Nephron progenitor cell (in vitro differentiated cells): ENCODE data around the gene SRRM1.
"Not testable (repeated sequence)": the region's sequence is repeated elsewhere in the genome, so short reads cannot be mapped to it uniquely, and the experiment has no call there.

Source experiments
- DNase-seq: peaks from one replicate; pipeline ENCODE4 v3.0.0; 2021
- H3K27ac Mint-ChIP-seq: 2 replicates; pipeline ENCODE4 v1.8.0; 2021; ENCODE audit warnings: mild to moderate bottlenecking, moderate library complexity, mixed read lengths
- H3K27me3 Mint-ChIP-seq: 2 replicates; pipeline ENCODE4 v1.8.0; 2021; ENCODE audit warnings: mild to moderate bottlenecking, low read depth, mixed read lengths; ENCODE audit not compliant: poor library complexity
- H3K36me3 Mint-ChIP-seq: 2 replicates; pipeline ENCODE4 v1.8.0; 2021; ENCODE audit warnings: low read depth, mixed read lengths
- H3K4me1 Mint-ChIP-seq: 2 replicates; pipeline ENCODE4 v1.8.0; 2021; ENCODE audit warnings: mixed read lengths
- H3K4me3 Mint-ChIP-seq: 2 replicates; pipeline ENCODE4 v1.8.0; 2021; ENCODE audit warnings: mild to moderate bottlenecking, moderate library complexity, mixed read lengths
- H3K9me3 Mint-ChIP-seq: 2 replicates; pipeline ENCODE4 v1.8.0; 2021; ENCODE audit warnings: mild to moderate bottlenecking, moderate library complexity, mixed read lengths
- CTCF ChIP-seq: fragments of 200-600 bp; sonication (generic); IDR thresholded peaks from 2 replicates; pipeline ENCODE4 v1.5.0; 2021; ENCODE audit warnings: antibody characterized with exemption

The SRRM1 gene

GRCh38 chr1:24715658-24716057 lies 72.6 kb downstream of the SRRM1 start:
- Mint-ChIP-seq H3K4me3 (no peak overlapping the region), H3K36me3 (no peaks in the 10 kb centered on the region), H3K27me3 (peaks cover 5% of the 10 kb centered on the region), H3K27ac (no peak overlapping the region), H3K9me3 (peaks cover 2% of the 10 kb centered on the region), H3K4me1 (no peaks in the 10 kb centered on the region)
- no peak for TF ChIP-seq CTCF
- DNase-seq: no peak

GRCh38 chr1:24717887-24718650 lies 75.0 kb downstream of the SRRM1 start:
- Mint-ChIP-seq H3K36me3 (no peaks in the 10 kb centered on the region), H3K9me3 (peaks cover 9% of the 10 kb centered on the region), H3K4me3 (no peak overlapping the region), H3K27ac (no peak overlapping the region), H3K27me3 (no peaks in the 10 kb centered on the region), H3K4me1 (peaks cover 10% of the 10 kb centered on the region)
- no peak for TF ChIP-seq CTCF
- no peak for DNase-seq

GRCh38 chr1:24720152-24720551 lies 77.0 kb downstream of the SRRM1 start:
- DNase-seq: no peak
- peaks cover 22% of the 10 kb centered on the region for H3K4me1 Mint-ChIP-seq
- TF ChIP-seq CTCF: no peak
- H3K27ac Mint-ChIP-seq: no peak overlapping the region
- H3K4me3 Mint-ChIP-seq: no peak overlapping the region
- no peaks in the 10 kb centered on the region for H3K36me3 Mint-ChIP-seq
- H3K27me3 Mint-ChIP-seq: no peaks in the 10 kb centered on the region
- H3K9me3 Mint-ChIP-seq: peaks cover 9% of the 10 kb centered on the region

GRCh38 chr1:24721533-24721932 lies 78.4 kb downstream of the SRRM1 start:
- H3K9me3 Mint-ChIP-seq: peaks cover 9% of the 10 kb centered on the region
- H3K27ac Mint-ChIP-seq: no peak overlapping the region
- H3K27me3 Mint-ChIP-seq: no peaks in the 10 kb centered on the region
- peaks cover 33% of the 10 kb centered on the region for H3K4me1 Mint-ChIP-seq
- no peak for DNase-seq
- no peak for TF ChIP-seq CTCF
- no peaks in the 10 kb centered on the region for H3K36me3 Mint-ChIP-seq
- H3K4me3 Mint-ChIP-seq: no peak overlapping the region

GRCh38 chr1:24722073-24723035 lies 79.3 kb downstream of the SRRM1 start:
- H3K36me3 Mint-ChIP-seq, H3K4me3 Mint-ChIP-seq, H3K9me3 Mint-ChIP-seq, H3K27me3 Mint-ChIP-seq, DNase-seq: not testable (repeated sequence)
- Mint-ChIP-seq H3K4me1 (peaks cover 41% of the 10 kb centered on the region), H3K27ac (peak overlapping the region; percentile 87)
